HepG2 (cell line): ENCODE measurements around the gene RHBDD3. TPM values are rescaled to one million over a fixed set of nuclear protein-coding genes. Genes with fewer than 3 reads are reported as not detected.

Source experiments
- FOXC1 ChIP-seq: sonication (generic); formaldehyde crosslinking; IDR thresholded peaks from 2 replicates; pipeline ENCODE4 v1.8.0; 2022; ENCODE audit warnings: mild to moderate bottlenecking, missing genetic modification reagents, borderline replicate concordance
- GTF2F1 ChIP-seq: fragments of 150-350 bp; IDR thresholded peaks from 2 replicates; pipeline ENCODE4 v1.6.1; 2014; ENCODE audit warnings: low read length
- HCFC1 ChIP-seq: fragments of 150-350 bp; IDR thresholded peaks from 2 replicates; pipeline ENCODE4 v1.6.1; 2014; ENCODE audit warnings: low read depth, low read length
- RAD51 ChIP-seq: fragments of 450-650 bp; IDR thresholded peaks from 2 replicates; pipeline ENCODE4 v1.6.1; 2016; ENCODE audit warnings: borderline replicate concordance
- SMC3 ChIP-seq: IDR thresholded peaks from 2 replicates; pipeline ENCODE4 v1.6.1; 2011; ENCODE audit warnings: low read length, improper control_type of control experiment
- XRCC5 ChIP-seq: fragments of 200-400 bp; formaldehyde crosslinking; optimal IDR thresholded peaks from 2 replicates; pipeline ENCODE3; 2017; ENCODE audit warnings: mild to moderate bottlenecking, low read length
- ZNF230 ChIP-seq: sonication (generic); formaldehyde crosslinking; IDR thresholded peaks from 2 replicates; pipeline ENCODE4 v1.4.0; 2020; ENCODE audit warnings: mild to moderate bottlenecking, missing genetic modification reagents
- polyA plus RNA-seq, 8 experiments: library from polyadenylated mRNA; depleted of rRNA in 3 of 8; stranded (reverse) in 7 of 8; unstranded in 1 of 8; fragments of >200 nt; fragmentation: Illumina TruSeq in 4 of 8; extraction: Trizol in 4 of 8; gene quantifications; 2 replicates each; pipeline versions ENCODE4 v1.2.1 to v1.2.3, GENCODE V29; 2011 to 2016; ENCODE audit warnings: low read depth in 4 of 8, missing spikeins in 1 of 8, mixed read lengths in 1 of 8; ENCODE audit not compliant: insufficient read depth in 1 of 8
- total RNA-seq, 5 experiments: library from RNA; depleted of rRNA; stranded (reverse); fragments of >200 nt; fragmentation: Illumina TruSeq; extraction: Trizol; gene quantifications; 2 replicates each; pipeline ENCODE4 v1.2.3, GENCODE V29; 2016; ENCODE audit warnings: low read depth in 1 of 5
- TF ChIP-seq, protein P1 (sequence below): sonication (generic); formaldehyde crosslinking; IDR thresholded peaks from 2 replicates; pipeline ENCODE4 v1.4.0; 2020; ENCODE audit warnings: mild to moderate bottlenecking, missing genetic modification reagents
- TF ChIP-seq, protein P2 (sequence below): sonication (generic); formaldehyde crosslinking; IDR thresholded peaks from 2 replicates; pipeline ENCODE4 v1.4.0; 2020; ENCODE audit warnings: missing genetic modification reagents, borderline replicate concordance
- TF ChIP-seq, protein P3 (sequence below): sonication (generic); formaldehyde crosslinking; IDR thresholded peaks from 2 replicates; pipeline ENCODE4 v1.5.0; 2020; ENCODE audit warnings: missing genetic modification reagents
- TF ChIP-seq, protein P4 (sequence below): sonication (generic); formaldehyde crosslinking; IDR thresholded peaks from 2 replicates; pipeline ENCODE4 v1.8.1; 2023; ENCODE audit warnings: mild to moderate bottlenecking, missing genetic modification reagents
- TF ChIP-seq, protein P5 (sequence below): sonication (generic); formaldehyde crosslinking; IDR thresholded peaks from 2 replicates; pipeline ENCODE4 v1.9.0; 2021; ENCODE audit warnings: missing genetic modification reagents, borderline replicate concordance

The RHBDD3 gene
- total and polyA plus RNA-seq, 2 of the 13 experiments (the other 11 are each of a cell fraction or from before 2014, with no cell fraction given): 12.1 to 26.7 TPM

DNA sequence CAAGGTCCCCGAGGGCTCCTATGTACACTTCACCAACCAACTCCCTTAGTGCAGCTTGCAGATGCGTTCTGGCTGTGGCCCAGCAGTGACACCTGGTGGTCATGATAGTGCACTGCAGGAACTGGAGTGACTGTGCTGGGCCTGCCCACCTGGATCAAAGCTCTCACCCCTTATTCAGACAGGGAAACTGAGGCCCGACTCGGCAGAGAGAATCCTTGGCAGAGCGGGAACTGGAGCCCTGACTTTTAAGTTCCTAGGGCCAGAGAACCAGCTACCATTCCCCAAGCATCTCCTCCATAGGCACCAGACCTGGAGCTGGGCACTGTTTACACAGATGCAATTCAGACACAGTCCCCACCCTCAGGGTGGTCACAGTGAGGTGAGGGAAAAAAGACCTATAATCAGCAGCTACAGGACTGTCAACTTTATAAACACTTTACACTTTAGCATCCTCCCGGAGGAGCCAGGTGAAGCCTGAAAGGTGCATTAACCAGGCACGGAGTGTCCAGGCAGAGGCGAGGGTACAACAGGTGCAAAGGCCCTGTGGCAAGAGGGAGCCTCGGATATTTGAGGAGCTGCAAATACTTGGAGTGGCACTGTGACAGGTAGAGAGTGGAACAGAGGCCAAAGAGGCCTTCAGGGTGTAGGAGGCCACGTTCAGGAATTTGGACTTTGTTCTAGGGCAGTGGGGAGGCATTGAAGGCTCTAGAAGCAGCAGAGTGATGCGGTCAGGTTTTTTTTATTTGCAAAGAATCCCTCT is 22.0 kb downstream of the RHBDD3 start (continued):
- TF ChIP-seq, protein P1, sequence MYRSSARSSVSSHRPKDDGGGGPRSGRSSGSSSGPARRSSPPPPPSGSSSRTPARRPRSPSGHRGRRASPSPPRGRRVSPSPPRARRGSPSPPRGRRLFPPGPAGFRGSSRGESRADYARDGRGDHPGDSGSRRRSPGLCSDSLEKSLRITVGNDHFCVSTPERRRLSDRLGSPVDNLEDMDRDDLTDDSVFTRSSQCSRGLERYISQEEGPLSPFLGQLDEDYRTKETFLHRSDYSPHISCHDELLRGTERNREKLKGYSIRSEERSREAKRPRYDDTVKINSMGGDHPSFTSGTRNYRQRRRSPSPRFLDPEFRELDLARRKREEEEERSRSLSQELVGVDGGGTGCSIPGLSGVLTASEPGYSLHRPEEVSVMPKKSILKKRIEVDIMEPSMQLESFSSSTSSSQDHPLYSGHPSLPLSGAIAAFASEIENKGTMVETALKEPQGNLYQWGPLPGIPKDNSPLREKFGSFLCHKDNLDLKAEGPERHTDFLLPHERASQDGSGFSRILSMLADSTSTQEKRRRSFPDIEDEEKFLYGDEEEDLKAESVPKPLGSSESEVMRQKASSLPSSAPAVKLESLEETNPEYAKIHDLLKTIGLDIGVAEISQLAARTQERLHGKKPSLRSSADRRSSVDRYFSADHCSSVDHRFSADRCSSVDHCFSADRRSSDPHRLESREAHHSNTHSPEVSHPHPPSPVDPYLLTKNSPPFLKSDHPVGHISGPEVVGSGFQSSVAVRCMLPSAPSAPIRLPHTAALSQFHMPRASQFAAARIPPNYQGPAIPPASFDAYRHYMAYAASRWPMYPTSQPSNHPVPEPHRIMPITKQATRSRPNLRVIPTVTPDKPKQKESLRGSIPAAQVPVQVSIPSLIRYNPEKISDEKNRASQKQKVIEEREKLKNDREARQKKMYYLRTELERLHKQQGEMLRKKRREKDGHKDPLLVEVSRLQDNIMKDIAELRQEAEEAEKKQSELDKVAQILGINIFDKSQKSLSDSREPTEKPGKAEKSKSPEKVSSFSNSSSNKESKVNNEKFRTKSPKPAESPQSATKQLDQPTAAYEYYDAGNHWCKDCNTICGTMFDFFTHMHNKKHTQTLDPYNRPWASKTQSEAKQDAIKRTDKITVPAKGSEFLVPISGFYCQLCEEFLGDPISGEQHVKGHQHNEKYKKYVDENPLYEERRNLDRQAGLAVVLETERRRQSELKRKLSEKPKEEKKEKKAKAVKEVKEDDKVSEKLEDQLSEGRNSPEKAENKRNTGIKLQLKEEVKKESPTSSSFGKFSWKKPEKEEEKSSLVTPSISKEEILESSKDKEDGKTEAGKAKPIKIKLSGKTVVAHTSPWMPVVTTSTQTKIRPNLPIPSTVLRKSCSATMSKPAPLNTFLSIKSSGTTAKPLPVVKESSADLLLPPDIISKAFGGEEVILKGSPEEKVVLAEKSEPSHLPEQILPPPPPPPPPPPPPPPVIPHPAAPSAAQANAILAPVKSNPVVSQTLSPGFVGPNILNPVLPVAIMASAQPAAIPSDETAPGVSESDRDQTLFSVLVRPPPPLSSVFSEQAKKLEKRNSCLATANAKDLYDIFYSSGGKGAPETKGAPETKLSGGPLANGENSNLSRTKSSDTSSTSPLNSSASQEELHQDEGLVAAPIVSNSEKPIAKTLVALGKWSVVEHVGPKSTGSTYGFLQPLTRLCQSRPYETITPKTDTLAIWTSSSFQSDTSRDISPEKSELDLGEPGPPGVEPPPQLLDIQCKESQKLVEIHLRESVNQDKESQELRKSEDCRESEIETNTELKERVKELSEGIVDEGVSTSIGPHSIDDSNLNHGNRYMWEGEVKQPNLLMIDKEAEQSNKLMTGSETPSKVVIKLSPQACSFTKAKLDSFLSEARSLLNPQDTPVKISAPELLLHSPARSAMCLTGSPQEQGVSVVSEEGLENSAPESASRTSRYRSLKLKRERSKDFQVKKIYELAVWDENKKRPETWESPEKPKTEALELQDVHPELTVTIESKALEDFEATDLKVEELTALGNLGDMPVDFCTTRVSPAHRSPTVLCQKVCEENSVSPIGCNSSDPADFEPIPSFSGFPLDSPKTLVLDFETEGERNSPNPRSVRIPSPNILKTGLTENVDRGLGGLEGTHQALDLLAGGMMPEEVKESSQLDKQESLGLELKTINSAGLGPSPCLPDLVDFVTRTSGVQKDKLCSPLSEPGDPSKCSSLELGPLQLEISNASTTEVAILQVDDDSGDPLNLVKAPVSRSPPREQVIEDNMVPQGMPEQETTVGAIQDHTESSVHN (CRISPR knock-in tag): no peak
- TF ChIP-seq SMC3 (peak; percentile 91), HCFC1 (no peak), FOXC1 (CRISPR knock-in tag) (no peak), XRCC5 (peak; percentile 32), ZNF230 (CRISPR knock-in tag) (no peak), GTF2F1 (no peak), RAD51 (no peak)
- TF ChIP-seq, protein P2, sequence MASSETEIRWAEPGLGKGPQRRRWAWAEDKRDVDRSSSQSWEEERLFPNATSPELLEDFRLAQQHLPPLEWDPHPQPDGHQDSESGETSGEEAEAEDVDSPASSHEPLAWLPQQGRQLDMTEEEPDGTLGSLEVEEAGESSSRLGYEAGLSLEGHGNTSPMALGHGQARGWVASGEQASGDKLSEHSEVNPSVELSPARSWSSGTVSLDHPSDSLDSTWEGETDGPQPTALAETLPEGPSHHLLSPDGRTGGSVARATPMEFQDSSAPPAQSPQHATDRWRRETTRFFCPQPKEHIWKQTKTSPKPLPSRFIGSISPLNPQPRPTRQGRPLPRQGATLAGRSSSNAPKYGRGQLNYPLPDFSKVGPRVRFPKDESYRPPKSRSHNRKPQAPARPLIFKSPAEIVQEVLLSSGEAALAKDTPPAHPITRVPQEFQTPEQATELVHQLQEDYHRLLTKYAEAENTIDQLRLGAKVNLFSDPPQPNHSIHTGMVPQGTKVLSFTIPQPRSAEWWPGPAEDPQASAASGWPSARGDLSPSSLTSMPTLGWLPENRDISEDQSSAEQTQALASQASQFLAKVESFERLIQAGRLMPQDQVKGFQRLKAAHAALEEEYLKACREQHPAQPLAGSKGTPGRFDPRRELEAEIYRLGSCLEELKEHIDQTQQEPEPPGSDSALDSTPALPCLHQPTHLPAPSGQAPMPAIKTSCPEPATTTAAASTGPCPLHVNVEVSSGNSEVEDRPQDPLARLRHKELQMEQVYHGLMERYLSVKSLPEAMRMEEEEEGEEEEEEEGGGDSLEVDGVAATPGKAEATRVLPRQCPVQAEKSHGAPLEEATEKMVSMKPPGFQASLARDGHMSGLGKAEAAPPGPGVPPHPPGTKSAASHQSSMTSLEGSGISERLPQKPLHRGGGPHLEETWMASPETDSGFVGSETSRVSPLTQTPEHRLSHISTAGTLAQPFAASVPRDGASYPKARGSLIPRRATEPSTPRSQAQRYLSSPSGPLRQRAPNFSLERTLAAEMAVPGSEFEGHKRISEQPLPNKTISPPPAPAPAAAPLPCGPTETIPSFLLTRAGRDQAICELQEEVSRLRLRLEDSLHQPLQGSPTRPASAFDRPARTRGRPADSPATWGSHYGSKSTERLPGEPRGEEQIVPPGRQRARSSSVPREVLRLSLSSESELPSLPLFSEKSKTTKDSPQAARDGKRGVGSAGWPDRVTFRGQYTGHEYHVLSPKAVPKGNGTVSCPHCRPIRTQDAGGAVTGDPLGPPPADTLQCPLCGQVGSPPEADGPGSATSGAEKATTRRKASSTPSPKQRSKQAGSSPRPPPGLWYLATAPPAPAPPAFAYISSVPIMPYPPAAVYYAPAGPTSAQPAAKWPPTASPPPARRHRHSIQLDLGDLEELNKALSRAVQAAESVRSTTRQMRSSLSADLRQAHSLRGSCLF: no peak
- TF ChIP-seq, protein P3, sequence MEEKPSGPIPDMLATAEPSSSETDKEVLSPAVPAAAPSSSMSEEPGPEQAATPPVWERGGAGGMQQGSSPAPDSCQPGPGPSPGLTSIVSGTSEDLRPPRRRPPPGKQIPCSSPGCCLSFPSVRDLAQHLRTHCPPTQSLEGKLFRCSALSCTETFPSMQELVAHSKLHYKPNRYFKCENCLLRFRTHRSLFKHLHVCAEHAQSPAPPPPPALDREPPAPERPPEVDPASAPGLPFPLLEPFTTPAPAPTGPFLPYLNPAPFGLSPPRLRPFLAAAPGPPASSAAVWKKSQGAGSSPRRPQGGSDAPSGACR (CRISPR knock-in tag): no peak
- TF ChIP-seq, protein P4, sequence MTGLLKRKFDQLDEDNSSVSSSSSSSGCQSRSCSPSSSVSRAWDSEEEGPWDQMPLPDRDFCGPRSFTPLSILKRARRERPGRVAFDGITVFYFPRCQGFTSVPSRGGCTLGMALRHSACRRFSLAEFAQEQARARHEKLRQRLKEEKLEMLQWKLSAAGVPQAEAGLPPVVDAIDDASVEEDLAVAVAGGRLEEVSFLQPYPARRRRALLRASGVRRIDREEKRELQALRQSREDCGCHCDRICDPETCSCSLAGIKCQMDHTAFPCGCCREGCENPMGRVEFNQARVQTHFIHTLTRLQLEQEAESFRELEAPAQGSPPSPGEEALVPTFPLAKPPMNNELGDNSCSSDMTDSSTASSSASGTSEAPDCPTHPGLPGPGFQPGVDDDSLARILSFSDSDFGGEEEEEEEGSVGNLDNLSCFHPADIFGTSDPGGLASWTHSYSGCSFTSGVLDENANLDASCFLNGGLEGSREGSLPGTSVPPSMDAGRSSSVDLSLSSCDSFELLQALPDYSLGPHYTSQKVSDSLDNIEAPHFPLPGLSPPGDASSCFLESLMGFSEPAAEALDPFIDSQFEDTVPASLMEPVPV: no peak
- TF ChIP-seq, protein P5, sequence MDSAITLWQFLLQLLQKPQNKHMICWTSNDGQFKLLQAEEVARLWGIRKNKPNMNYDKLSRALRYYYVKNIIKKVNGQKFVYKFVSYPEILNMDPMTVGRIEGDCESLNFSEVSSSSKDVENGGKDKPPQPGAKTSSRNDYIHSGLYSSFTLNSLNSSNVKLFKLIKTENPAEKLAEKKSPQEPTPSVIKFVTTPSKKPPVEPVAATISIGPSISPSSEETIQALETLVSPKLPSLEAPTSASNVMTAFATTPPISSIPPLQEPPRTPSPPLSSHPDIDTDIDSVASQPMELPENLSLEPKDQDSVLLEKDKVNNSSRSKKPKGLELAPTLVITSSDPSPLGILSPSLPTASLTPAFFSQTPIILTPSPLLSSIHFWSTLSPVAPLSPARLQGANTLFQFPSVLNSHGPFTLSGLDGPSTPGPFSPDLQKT (CRISPR knock-in tag): no peak
